HG02798 (cell line): Measurements from ENCODE around the gene ZNF710.
A peak's percentile ranks its signal among the peaks of the same experiment; 100 is the strongest.

Experiments
- ATAC-seq: cut with Tn5 transposase; IDR thresholded peaks from one replicate; pipeline ENCODE4 v1.9.1; 2021; ENCODE audit warnings: mild to moderate bottlenecking; ENCODE audit not compliant: unreplicated experiment, poor library complexity

ZNF710 gene

DNA sequence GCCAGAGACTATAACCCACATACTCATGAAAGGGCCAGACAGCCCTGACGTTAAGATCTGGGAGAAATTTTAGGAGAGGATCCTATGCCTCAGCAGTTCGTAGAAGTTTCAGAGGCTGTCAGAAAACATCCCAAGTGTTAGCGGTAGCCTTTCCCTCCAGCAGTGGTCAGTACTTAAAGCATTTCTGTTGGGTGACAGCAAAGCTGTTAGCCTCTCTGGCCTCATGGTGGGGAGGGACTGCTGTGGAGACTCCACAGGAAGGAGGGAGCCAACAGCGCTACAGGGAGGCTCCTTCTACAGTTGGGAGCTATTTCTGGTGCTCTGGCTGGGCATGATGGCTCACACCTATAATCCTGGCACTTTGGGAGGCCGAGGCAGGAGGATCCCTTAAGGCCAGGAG lies 73.8 kb downstream of the ZNF710 start:
- no peak for ATAC-seq

- peak; percentile 52 for ATAC-seq
Observed at GRCh38 chr15:90075420-90076289, 74.5 kb downstream of the ZNF710 start.

GRCh38 chr15:90076716-90077115 lies 75.6 kb downstream of the ZNF710 start:
- ATAC-seq: no peak

DNA sequence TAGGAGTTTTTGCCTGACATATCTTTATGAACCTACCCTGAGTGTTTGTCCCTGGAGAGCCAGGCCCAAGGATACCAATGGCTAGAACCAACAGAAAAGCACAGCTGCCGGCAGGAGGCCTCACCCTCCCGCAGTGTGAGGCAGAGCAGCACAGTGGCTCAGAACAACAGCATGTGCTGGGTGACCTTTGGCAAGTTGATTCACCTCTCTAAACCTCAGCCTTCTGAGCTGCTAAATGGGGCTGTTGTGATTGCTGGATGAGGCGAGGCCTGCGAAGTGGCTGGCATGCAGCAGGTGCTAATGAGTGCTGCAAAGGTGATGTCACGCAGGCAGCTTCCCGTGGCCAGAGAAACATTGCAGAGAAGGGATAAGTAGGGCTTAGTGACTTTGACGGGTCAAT lies 77.8 kb downstream of the ZNF710 start:
- ATAC-seq: no peak

GRCh38 chr15:90079619-90080457 lies 78.7 kb downstream of the ZNF710 start:
- no peak for ATAC-seq

- no peak for ATAC-seq
Observed at GRCh38 chr15:90080458-90080755, 79.3 kb downstream of the ZNF710 start.

DNA sequence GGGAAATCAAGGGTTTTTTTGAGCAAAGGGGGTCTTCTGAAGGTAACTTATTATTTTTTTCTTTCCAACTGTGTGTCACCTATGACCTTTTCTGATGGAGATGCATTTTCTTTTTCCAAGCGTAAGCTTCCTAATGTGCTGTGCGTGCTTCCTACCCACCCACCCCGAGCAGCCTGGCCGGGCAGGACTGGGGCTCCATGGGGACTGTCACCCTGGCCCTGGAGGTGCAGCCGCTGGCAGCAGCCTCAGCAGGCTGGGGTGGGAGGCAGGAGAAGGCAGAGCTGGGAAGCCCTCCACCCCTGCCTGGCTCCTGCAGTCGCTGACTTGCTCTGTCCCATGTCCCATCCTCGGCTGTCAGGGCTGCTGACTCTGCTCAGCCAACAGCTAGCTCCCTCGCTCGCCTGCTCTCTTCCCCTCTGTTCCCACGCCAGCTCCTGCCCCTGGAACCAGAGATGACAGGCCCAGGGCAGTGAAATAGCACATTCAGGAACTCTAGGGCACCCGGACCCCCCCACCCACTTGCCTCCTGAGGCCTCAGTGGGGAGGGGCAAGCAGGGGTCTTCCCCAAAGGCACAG lies 79.8 kb downstream of the ZNF710 start:
- ATAC-seq: no peak

GRCh38 chr15:90082140-90082715 lies 81.1 kb downstream of the ZNF710 start:
- no peak for ATAC-seq

GRCh38 chr15:90083419-90083818 lies 82.3 kb downstream of the ZNF710 start:
- no peak for ATAC-seq

- no peak for ATAC-seq
Observed at GRCh38 chr15:90083954-90084607, 83.0 kb downstream of the ZNF710 start.

DNA sequence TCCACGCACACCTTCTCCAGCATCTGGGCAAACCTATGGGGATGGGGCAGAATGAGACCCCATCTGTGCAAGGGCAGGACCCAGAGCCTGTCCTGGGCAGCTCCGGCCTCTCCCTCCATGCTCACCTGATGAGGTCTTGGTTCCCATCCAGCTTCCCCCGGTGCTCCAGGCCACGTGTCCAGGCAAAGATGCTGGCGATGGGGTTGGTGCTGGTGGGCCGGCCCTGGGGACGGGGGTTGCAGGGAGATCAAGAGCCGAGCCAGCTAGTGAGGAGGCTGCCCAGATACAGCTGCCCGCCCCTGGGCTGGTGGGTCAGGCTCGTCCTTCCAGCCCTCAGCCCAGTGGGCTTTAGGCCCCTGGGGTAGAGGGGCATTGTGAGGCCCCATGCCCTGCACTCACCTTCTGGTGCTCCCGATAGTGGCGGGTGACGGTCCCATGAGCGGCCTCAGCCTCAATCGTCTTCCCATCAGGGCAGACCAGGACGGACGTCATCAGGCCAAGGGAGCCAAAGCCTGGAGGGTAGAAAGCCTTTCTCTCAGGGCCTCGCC lies 83.8 kb downstream of the ZNF710 start:
- no peak for ATAC-seq

- ATAC-seq: no peak
Observed at GRCh38 chr15:90085565-90085964, 84.4 kb downstream of the ZNF710 start.

DNA sequence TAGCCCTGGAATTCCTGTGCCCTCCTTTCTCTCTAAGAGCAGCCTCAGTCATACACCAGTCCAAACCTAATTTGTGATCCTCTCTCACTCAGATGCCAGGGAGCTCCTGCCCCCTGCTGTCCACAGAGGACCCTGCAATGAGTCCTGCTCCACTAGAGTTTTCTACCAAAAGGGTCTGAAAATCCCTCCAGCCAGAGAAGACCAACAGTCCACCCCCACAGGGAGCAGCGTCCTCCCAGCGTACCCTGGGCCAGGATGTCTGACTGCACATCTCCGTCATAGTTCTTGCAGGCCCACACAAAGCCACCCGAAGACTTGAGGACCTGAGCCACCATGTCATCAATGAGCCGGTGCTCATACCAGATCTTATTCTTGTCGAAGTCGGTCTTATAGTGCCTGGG lies 85.7 kb downstream of the ZNF710 start:
- no peak for ATAC-seq

DNA sequence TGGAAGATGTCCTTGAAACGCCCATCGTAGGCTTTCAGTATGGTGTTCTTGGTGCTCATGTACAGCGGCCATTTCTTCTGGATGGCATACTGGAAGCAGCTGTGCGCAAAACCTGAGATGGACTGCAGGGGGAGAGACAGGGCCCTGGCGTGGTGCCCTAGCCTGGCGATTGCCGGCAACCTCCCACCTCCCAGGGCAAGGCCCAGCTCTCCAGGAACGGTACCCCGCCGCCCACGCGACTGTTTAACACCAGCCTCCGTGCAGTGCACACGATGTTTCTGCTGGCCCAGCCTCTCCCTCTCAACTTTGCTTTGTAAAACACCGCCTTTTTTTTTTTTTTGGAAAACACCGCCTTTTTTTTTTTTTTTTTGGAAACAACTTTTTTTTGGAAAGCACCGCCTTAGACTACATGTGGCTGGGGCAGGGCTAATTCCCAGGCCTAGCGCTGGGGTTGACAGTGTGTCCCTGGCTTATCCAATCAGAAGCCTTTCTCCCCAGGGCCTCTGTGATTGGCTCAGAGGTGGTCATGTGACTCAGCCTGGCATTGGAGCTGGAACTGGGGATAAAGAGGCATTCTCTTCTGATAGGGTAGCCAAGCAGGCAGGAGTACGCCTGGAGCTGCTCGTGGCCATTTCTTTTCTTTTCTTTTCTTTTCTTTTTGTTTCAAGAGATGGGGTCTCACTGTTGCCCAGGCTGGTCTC lies 86.5 kb downstream of the ZNF710 start:
- ATAC-seq: no peak

GRCh38 chr15:90090226-90090848 lies 89.2 kb downstream of the ZNF710 start:
- ATAC-seq: no peak

DNA sequence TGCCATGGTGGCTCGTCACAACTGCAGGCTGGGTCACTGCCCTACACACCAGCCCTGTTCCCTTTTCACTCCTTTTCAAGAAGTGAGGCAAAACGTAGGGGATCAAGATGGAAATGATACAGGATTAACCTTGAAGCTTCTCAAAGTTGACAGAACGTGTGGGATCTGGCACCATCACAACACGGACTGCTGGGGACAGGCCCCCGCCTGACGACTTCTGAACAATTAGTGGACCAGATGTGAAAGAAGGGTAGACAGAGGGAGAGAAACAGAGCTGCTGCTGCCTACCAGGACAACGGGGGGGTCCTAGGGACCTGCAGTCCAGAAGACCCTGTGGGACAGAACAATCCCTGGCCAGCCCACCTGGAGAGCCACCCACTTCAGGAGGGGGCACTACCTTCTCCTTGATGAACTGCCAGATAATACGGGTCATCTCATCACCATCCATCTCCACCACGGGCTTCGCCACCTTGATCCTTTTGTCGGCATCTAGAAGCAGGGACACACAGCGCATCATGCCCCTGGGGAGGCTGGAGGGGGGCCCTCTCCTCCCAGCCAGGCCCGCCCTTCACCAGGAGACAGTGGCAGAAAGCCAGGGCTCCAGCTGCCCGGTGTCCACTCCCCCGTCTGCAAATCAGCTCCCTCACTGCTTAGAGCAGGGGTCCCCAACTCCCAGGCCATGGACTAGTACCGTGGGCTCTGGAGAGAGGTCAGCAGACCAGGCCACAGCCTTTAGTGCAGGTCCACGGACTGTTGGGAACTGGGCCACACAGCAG lies 90.2 kb downstream of the ZNF710 start:
- no peak for ATAC-seq

DNA sequence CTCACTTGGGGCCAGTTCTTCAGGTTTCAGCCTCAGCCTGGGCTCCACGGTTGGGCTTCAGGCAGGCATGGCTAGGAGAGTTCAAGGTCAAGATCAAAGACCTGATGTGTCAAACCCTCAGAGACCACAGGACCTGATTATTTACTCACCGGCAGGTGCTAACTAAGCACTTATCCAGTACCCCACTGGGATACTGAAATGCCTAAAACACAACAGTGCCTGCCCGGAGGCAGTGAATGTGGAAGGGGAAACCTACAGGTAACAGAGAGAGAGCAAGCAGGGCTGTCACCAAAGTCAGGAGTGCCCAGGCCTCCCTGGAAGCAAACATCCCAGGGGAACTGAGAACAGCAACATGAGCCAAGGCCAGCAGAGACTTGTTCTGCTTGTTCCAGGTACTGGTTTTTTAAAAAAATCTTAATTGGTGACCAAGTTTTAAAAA lies 94.4 kb downstream of the ZNF710 start:
- ATAC-seq: peak; percentile 27

DNA sequence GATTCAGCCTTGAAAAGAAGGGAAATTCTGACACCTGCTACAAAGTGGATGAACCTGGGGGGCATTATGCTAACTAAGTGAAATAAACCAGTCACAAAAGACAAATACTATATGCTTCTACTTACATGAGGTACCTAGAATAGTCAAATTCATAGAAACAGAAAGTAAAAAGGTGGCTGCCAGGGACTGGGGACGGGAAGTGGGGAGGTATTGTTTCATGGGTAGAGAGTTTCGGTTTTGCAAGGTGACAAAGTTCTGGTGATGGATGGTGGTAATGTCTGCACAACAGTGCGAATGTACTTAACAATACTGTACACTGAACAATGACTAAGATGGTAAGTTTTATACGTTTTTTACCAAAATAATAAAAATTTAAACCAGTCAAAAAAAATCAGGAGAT lies 96.4 kb downstream of the ZNF710 start:
- peak; percentile 57 for ATAC-seq
